Renal pelvis (tissue), 4 donors: Measurements from ENCODE around the gene DPH1. TPM values are rescaled to one million over a fixed set of nuclear protein-coding genes. Genes with fewer than 3 reads are reported as not detected.
"Not testable (repeated sequence)": the region's sequence is repeated elsewhere in the genome, so short reads cannot be mapped to it uniquely, and the experiment has no call there.

Experiments used
- DNase-seq: peaks from one replicate; pipeline ENCODE4 v3.0.0-alpha.2; 2013
- polyA plus RNA-seq, 3 donors: library from polyadenylated mRNA; unstranded; fragments of 120-200 nt; gene quantifications; one replicate each; pipeline ENCODE4 v1.2.1, GENCODE V29; 2013; ENCODE audit not compliant: insufficient read length in 3 of 3

DPH1 gene
- polyA plus RNA-seq, 3 donors = 48.4 to 59.2 (median 57.4) TPM

GRCh38 chr17:2002767-2003329 is 27.1 kb upstream of the DPH1 start:
- DNase-seq = no peak

- no peak for DNase-seq
Observed at GRCh38 chr17:2003525-2003924, 26.4 kb upstream of the DPH1 start.

- no peak for DNase-seq
Observed at GRCh38 chr17:2004435-2004952, 25.5 kb upstream of the DPH1 start.

- DNase-seq = no peak
Observed at GRCh38 chr17:2008332-2009126, 21.4 kb upstream of the DPH1 start.

- no peak for DNase-seq
Observed at GRCh38 chr17:2009737-2010136, 20.2 kb upstream of the DPH1 start.

GRCh38 chr17:2011411-2012371 is 18.3 kb upstream of the DPH1 start:
- DNase-seq = no peak

- DNase-seq = no peak
Observed at GRCh38 chr17:2012499-2012898, 17.5 kb upstream of the DPH1 start.

- DNase-seq = not testable (repeated sequence)
Observed at GRCh38 chr17:2013220-2013993, 16.5 kb upstream of the DPH1 start.

GRCh38 chr17:2013994-2014317 is 16.0 kb upstream of the DPH1 start:
- no peak for DNase-seq

GRCh38 chr17:2015314-2015713 is 14.6 kb upstream of the DPH1 start:
- DNase-seq = no peak

- DNase-seq = no peak
Observed at GRCh38 chr17:2016494-2016893, 13.5 kb upstream of the DPH1 start.

- no peak for DNase-seq
Observed at GRCh38 chr17:2017274-2017941, 12.5 kb upstream of the DPH1 start.

GRCh38 chr17:2018716-2019510 is 11.0 kb upstream of the DPH1 start:
- DNase-seq = no peak

GRCh38 chr17:2019723-2020122 is 10.2 kb upstream of the DPH1 start:
- no peak for DNase-seq

GRCh38 chr17:2020721-2021120 is 9.2 kb upstream of the DPH1 start:
- DNase-seq = no peak

GRCh38 chr17:2022647-2023240 is 7.2 kb upstream of the DPH1 start:
- no peak for DNase-seq

GRCh38 chr17:2023256-2023655 is 6.7 kb upstream of the DPH1 start:
- no peak for DNase-seq

GRCh38 chr17:2023692-2024571 is 6.0 kb upstream of the DPH1 start:
- DNase-seq = peak; percentile 80
